Activated T-cell treated with anti-CD3 and anti-CD28 coated beads, Interleukin-2, amount 50 U/mL, for 48 hours (primary cell): ENCODE measurements around the gene COL4A1.
A peak's percentile ranks its signal among the peaks of the same experiment; 100 is the strongest.

Experiments used
- DNase-seq, 2 experiments: peaks; one replicate each; pipeline ENCODE4 v3.0.0-alpha.2; 2020

COL4A1 gene

GRCh38 chr13:110308656-110309359 is 1.9 kb upstream of the COL4A1 start:
- DNase-seq = no peak

GRCh38 chr13:110307767-110308655 is 1.1 kb upstream of the COL4A1 start:
- peak in 1 of 2 experiments; percentile 21 for DNase-seq

- DNase-seq = no peak
Observed at GRCh38 chr13:110306340-110306959, 507 bp downstream of the COL4A1 start.

GRCh38 chr13:110305949-110306339 is 1.0 kb downstream of the COL4A1 start:
- no peak for DNase-seq

GRCh38 chr13:110305544-110305943 is 1.4 kb downstream of the COL4A1 start:
- no peak for DNase-seq

GRCh38 chr13:110305001-110305400 is 2.0 kb downstream of the COL4A1 start:
- no peak for DNase-seq

GRCh38 chr13:110304256-110304655 is 2.7 kb downstream of the COL4A1 start:
- DNase-seq = no peak

- DNase-seq = no peak
Observed at GRCh38 chr13:110303644-110304043, 3.3 kb downstream of the COL4A1 start.

- DNase-seq = no peak
Observed at GRCh38 chr13:110302997-110303396, 4.0 kb downstream of the COL4A1 start.

- DNase-seq = no peak
Observed at GRCh38 chr13:110301606-110302553, 5.1 kb downstream of the COL4A1 start.

GRCh38 chr13:110301083-110301482 is 5.9 kb downstream of the COL4A1 start:
- no peak for DNase-seq

- no peak for DNase-seq
Observed at GRCh38 chr13:110300090-110300815, 6.7 kb downstream of the COL4A1 start.

GRCh38 chr13:110299283-110299840 is 7.6 kb downstream of the COL4A1 start:
- no peak for DNase-seq

GRCh38 chr13:110298505-110299282 is 8.3 kb downstream of the COL4A1 start:
- DNase-seq = peak; percentile 60 to 64

GRCh38 chr13:110297766-110298504 is 9.0 kb downstream of the COL4A1 start:
- DNase-seq = no peak

- no peak for DNase-seq
Observed at GRCh38 chr13:110297011-110297410, 9.9 kb downstream of the COL4A1 start.

GRCh38 chr13:110294622-110295021 is 12.3 kb downstream of the COL4A1 start:
- DNase-seq = no peak

- DNase-seq = no peak
Observed at GRCh38 chr13:110294146-110294545, 12.8 kb downstream of the COL4A1 start.

- no peak for DNase-seq
Observed at GRCh38 chr13:110293649-110294048, 13.3 kb downstream of the COL4A1 start.

- DNase-seq = no peak
Observed at GRCh38 chr13:110293037-110293436, 13.9 kb downstream of the COL4A1 start.
